NB4 (cell line): ENCODE measurements around the gene LTB4R2.

Experiments
- CTCF ChIP-seq: IDR thresholded peaks from one replicate; pipeline ENCODE4 v1.5.1; 2012; ENCODE audit warnings: low read depth, low read length
- POLR2A ChIP-seq: IDR thresholded peaks from 2 replicates; pipeline ENCODE4 v1.6.1; 2011; ENCODE audit warnings: mild to moderate bottlenecking; ENCODE audit not compliant: insufficient read length; ENCODE audit errors: extremely low read depth
- TF ChIP-seq, protein P1 (sequence below): IDR thresholded peaks from 2 replicates; pipeline ENCODE4 v1.6.1; 2011; ENCODE audit warnings: low read depth, low read length

DNA sequence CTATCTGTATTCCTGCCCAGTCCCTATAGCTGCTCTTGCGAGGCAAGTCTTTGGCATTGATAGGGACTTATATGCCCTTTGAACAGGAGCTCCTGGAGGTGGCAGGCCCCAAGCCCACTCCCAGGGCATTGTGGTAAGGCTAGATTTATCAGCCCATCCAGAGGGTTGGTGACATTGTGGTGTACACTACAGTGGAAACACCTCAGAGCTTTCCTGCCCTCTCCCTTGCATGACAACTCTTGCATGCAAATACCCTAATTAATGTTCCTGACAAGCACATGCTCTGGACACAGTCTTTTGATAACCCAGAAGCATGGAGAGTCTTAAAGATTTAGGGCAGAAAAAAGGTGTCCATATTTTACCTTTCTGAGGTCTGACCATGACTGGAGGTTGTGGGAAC lies 30.7 kb downstream of the LTB4R2 start:
- TF ChIP-seq CTCF, result no peak
- no peak for TF ChIP-seq POLR2A
- TF ChIP-seq, protein P1, sequence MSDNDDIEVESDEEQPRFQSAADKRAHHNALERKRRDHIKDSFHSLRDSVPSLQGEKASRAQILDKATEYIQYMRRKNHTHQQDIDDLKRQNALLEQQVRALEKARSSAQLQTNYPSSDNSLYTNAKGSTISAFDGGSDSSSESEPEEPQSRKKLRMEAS, result no peak
